ENCODE measurements around the gene ACTR3C. TPM values are rescaled to one million over a fixed set of nuclear protein-coding genes. Genes with fewer than 3 reads are reported as not detected.
"Not testable (repeated sequence)": the region's sequence is repeated elsewhere in the genome, so short reads cannot be mapped to it uniquely, and the experiment has no call there.

ACTR3C gene
- polyA plus RNA-seq, 4 donors = 6.0 to 12.3 (median 8.7) TPM

- not testable (repeated sequence) for DNase-seq (ENCODE audit: low read depth in 4 of 4, low spot score in 3 of 4)
Measured at GRCh38 chr7:150316987-150317386, 6.4 kb downstream of the ACTR3C start.

GRCh38 chr7:150314639-150315239, 8.6 kb downstream of the ACTR3C start:
- DNase-seq (ENCODE audit: low read depth in 4 of 4, low spot score in 3 of 4) = no peak

- no peak for DNase-seq (ENCODE audit: low read depth in 4 of 4, low spot score in 3 of 4)
Measured at GRCh38 chr7:150313870-150314269, 9.5 kb downstream of the ACTR3C start.

- DNase-seq (ENCODE audit: low read depth in 4 of 4, low spot score in 3 of 4) = no peak
Measured at GRCh38 chr7:150313367-150313809, 10.0 kb downstream of the ACTR3C start.

- DNase-seq (ENCODE audit: low read depth in 4 of 4, low spot score in 3 of 4) = not testable (repeated sequence)
Measured at GRCh38 chr7:150312649-150313366, 10.5 kb downstream of the ACTR3C start.

- DNase-seq (ENCODE audit: low read depth in 4 of 4, low spot score in 3 of 4) = no peak
Measured at GRCh38 chr7:150311711-150312110, 11.6 kb downstream of the ACTR3C start.

GRCh38 chr7:150311146-150311545, 12.2 kb downstream of the ACTR3C start:
- DNase-seq (ENCODE audit: low read depth in 4 of 4, low spot score in 3 of 4) = no peak

GRCh38 chr7:150308575-150308974, 14.8 kb downstream of the ACTR3C start:
- no peak for DNase-seq (ENCODE audit: low read depth in 4 of 4, low spot score in 3 of 4)

GRCh38 chr7:150307904-150308303, 15.4 kb downstream of the ACTR3C start:
- no peak for DNase-seq (ENCODE audit: low read depth in 4 of 4, low spot score in 3 of 4)

- DNase-seq (ENCODE audit: low read depth in 4 of 4, low spot score in 3 of 4) = no peak
Measured at GRCh38 chr7:150307129-150307528, 16.2 kb downstream of the ACTR3C start.

- DNase-seq (ENCODE audit: low read depth in 4 of 4, low spot score in 3 of 4) = not testable (repeated sequence)
Measured at GRCh38 chr7:150306377-150306776, 17.0 kb downstream of the ACTR3C start.

- not testable (repeated sequence) for DNase-seq (ENCODE audit: low read depth in 4 of 4, low spot score in 3 of 4)
Measured at GRCh38 chr7:150305903-150306284, 17.5 kb downstream of the ACTR3C start.

GRCh38 chr7:150305259-150305902, 18.0 kb downstream of the ACTR3C start:
- DNase-seq (ENCODE audit: low read depth in 4 of 4, low spot score in 3 of 4) = not testable (repeated sequence)

- not testable (repeated sequence) for DNase-seq (ENCODE audit: low read depth in 4 of 4, low spot score in 3 of 4)
Measured at GRCh38 chr7:150304499-150305258, 18.7 kb downstream of the ACTR3C start.

- DNase-seq (ENCODE audit: low read depth in 4 of 4, low spot score in 3 of 4) = not testable (repeated sequence)
Measured at GRCh38 chr7:150302908-150303310, 20.4 kb downstream of the ACTR3C start.

GRCh38 chr7:150297978-150298377, 25.4 kb downstream of the ACTR3C start:
- DNase-seq (ENCODE audit: low read depth in 4 of 4, low spot score in 3 of 4) = not testable (repeated sequence)

GRCh38 chr7:150296802-150297201, 26.5 kb downstream of the ACTR3C start:
- not testable (repeated sequence) for DNase-seq (ENCODE audit: low read depth in 4 of 4, low spot score in 3 of 4)

- DNase-seq (ENCODE audit: low read depth in 4 of 4, low spot score in 3 of 4) = not testable (repeated sequence)
Measured at GRCh38 chr7:150295614-150296013, 27.7 kb downstream of the ACTR3C start.

- not testable (repeated sequence) for DNase-seq (ENCODE audit: low read depth in 4 of 4, low spot score in 3 of 4)
Measured at GRCh38 chr7:150295027-150295426, 28.3 kb downstream of the ACTR3C start.

GRCh38 chr7:150290317-150290716, 33.0 kb downstream of the ACTR3C start:
- DNase-seq (ENCODE audit: low read depth in 4 of 4, low spot score in 3 of 4) = not testable (repeated sequence)

- DNase-seq (ENCODE audit: low read depth in 4 of 4, low spot score in 3 of 4) = not testable (repeated sequence)
Measured at GRCh38 chr7:150288816-150289215, 34.5 kb downstream of the ACTR3C start.
